Spleen (tissue), 11 donors: ENCODE data around the gene GRM8. TPM values are rescaled to one million over a fixed set of nuclear protein-coding genes. Genes with fewer than 3 reads are reported as not detected.

ENCODE experiments used
- DNase-seq: peaks from one replicate; pipeline ENCODE4 v3.0.0-alpha.2; 2020
- H3K27ac ChIP-seq, 8 donors: fragments of 200-600 bp; sonication (generic) in 7 of 8; 1 replicate in 4 of 8; 2 replicates in 4 of 8; pipeline versions ENCODE4 v1.5.0 to v1.8.0; 2016 to 2021; ENCODE audit warnings: inconsistent platforms in 4 of 8, mild to moderate bottlenecking in 4 of 8, moderate library complexity in 1 of 8
- H3K27me3 ChIP-seq, 7 donors: fragments of 200-600 bp; sonication (generic) in 6 of 7; replicated peaks in 1 of 7; 1 replicate in 4 of 7; 2 replicates in 3 of 7; pipeline versions ENCODE4 v1.5.0 to v1.8.0; 2016 to 2021; ENCODE audit warnings: inconsistent platforms in 3 of 7, mild to moderate bottlenecking in 1 of 7
- H3K36me3 ChIP-seq, 6 donors: fragments of 200-600 bp; sonication (generic) in 5 of 6; 1 replicate in 4 of 6; 2 replicates in 2 of 6; pipeline versions ENCODE4 v1.5.0 to v1.8.0; 2016 to 2021; ENCODE audit warnings: inconsistent platforms in 2 of 6
- H3K4me1 ChIP-seq, 6 donors: fragments of 200-600 bp; sonication (generic) in 5 of 6; 1 replicate in 3 of 6; 2 replicates in 3 of 6; pipeline versions ENCODE4 v1.5.0 to v1.8.0; 2016 to 2021; ENCODE audit warnings: inconsistent platforms in 3 of 6
- H3K4me3 ChIP-seq, 8 donors: fragments of 200-600 bp; sonication (generic) in 7 of 8; 1 replicate in 4 of 8; 2 replicates in 4 of 8; pipeline versions ENCODE4 v1.5.0 to v1.8.0; 2016 to 2021; ENCODE audit warnings: inconsistent platforms in 4 of 8, mild to moderate bottlenecking in 4 of 8, moderate library complexity in 2 of 8
- H3K9me3 ChIP-seq, 8 donors: fragments of 200-600 bp; sonication (generic) in 7 of 8; 1 replicate in 4 of 8; 2 replicates in 4 of 8; pipeline versions ENCODE4 v1.5.0 to v1.8.0; 2016 to 2021; ENCODE audit warnings: inconsistent platforms in 4 of 8
- CTCF ChIP-seq, 11 experiments: fragments of 200-600 bp in 7 of 11; fragments of 450-650 bp in 4 of 11; sonication (generic) in 4 of 11; IDR thresholded peaks in 8 of 11; conservative IDR thresholded peaks in 3 of 11; 1 replicate in 7 of 11; 2 replicates in 4 of 11; pipeline versions ENCODE4 v1.4.0 to v1.8.0; 2016 to 2021; ENCODE audit warnings: antibody characterized with exemption in 11 of 11, inconsistent platforms in 4 of 11, mild to moderate bottlenecking in 1 of 11
- POLR2A ChIP-seq, 3 donors: fragments of 450-650 bp; IDR thresholded peaks; one replicate each; pipeline ENCODE4 v1.5.1; 2017; ENCODE audit warnings: antibody characterized with exemption in 3 of 3, mild to moderate bottlenecking in 1 of 3
- POLR2AphosphoS5 ChIP-seq, 3 donors: sonication (generic); formaldehyde crosslinking; IDR thresholded peaks; one replicate each; pipeline ENCODE4 v1.5.1; 2017; ENCODE audit warnings: antibody characterized with exemption in 3 of 3
- WGBS, 5 donors: extraction: QIAGEN DNeasy Blood & Tissue Kit in 3 of 5; methylation state at CpG; one replicate each; pipeline versions ENCODE4 v1.1.5 to v1.1.7; 2013 to 2018; 5-methylcytosine and 5-hydroxymethylcytosine counted together
- intact Hi-C: fragments of 100-400 bp; cut with DNase I; formaldehyde crosslinking; loops from one replicate; pipeline ENCODE4 v1.15.0; 2023; ENCODE audit warnings: low total_unique reads
- polyA plus RNA-seq, 3 donors: library from polyadenylated mRNA; stranded (reverse); fragments of 200-250 nt; gene quantifications; one replicate each; pipeline ENCODE4 v1.2.1, GENCODE V29; 2013
- total RNA-seq, 7 donors: library from RNA; depleted of rRNA in 3 of 7; stranded (reverse); fragments of >200 nt in 3 of 7; fragmentation: NEBNext Ultra II Directional in 4 of 7; extraction: Animal tissue kit (Norgen Biotek cat#: 25700) in 4 of 7; gene quantifications; one replicate each; pipeline versions ENCODE4 v1.1.0 to v1.2.1, GENCODE V29; 2016 to 2021
- donor health status: healthy with polysubstance abuse.
- donor health status: DM: no; HTN: no; CAD: no; lungs with moderate emphysema.
- donor health status: DM: no; HTN: no; CAD: no.
- donor health status: Bipolar disorder and iron deficiency.
- donor health status: healthy.
- donor health status: DM: no; HTN: no; CAD: no.
- donor health status: DM: yes; HTN: yes; CAD: no.

GRM8 gene
- total and polyA plus RNA-seq, 10 donors, result 0.30 to 0.60 TPM; not detected in 8

GRCh38 chr7:126760914-126761577, 491.7 kb downstream of the GRM8 start:
- no peaks in the 10 kb centered on the region for H3K27me3 ChIP-seq
- H3K36me3 ChIP-seq, result no peaks in the 10 kb centered on the region
- no peaks in the 10 kb centered on the region for H3K4me1 ChIP-seq
- no peak overlapping the region for H3K4me3 ChIP-seq
- DNase-seq, result no peak
- intact Hi-C loops, result no loop called here
- TF ChIP-seq CTCF (IDR thresholded peaks at IDR 0.05 in 8 of 11, conservative IDR thresholded peaks at IDR 0.05 in 3 of 11), result no peak
- TF ChIP-seq POLR2A (IDR thresholded peaks at IDR 0.05), result no peak
- no peak for TF ChIP-seq POLR2AphosphoS5 (IDR thresholded peaks at IDR 0.05)
- WGBS, 5 donors, result 78 to 83% (median 82%) methylated on average over 13 of the region's 13 CpGs
- no peaks in the 10 kb centered on the region for H3K9me3 ChIP-seq
- no peak overlapping the region for H3K27ac ChIP-seq

- no peaks in the 10 kb centered on the region for H3K27me3 ChIP-seq
- no peaks in the 10 kb centered on the region for H3K36me3 ChIP-seq
- no peaks in the 10 kb centered on the region for H3K4me1 ChIP-seq
- WGBS, 5 donors, result 70 to 78% (median 75%) methylated on average over 3 of the region's 3 CpGs
- no peak for DNase-seq
- H3K27ac ChIP-seq, result no peak overlapping the region
- no peak overlapping the region for H3K4me3 ChIP-seq
- TF ChIP-seq POLR2AphosphoS5 (IDR thresholded peaks at IDR 0.05) (no peak), POLR2A (IDR thresholded peaks at IDR 0.05) (no peak), CTCF (IDR thresholded peaks at IDR 0.05 in 8 of 11, conservative IDR thresholded peaks at IDR 0.05 in 3 of 11) (no peak)
- intact Hi-C loops, result no loop called here
- no peaks in the 10 kb centered on the region for H3K9me3 ChIP-seq
Measured at GRCh38 chr7:126755381-126755780, 497.4 kb downstream of the GRM8 start.

GRCh38 chr7:126750207-126750911, 502.4 kb downstream of the GRM8 start:
- intact Hi-C loops, result no loop called here
- no peaks in the 10 kb centered on the region for H3K9me3 ChIP-seq
- no peaks in the 10 kb centered on the region for H3K4me1 ChIP-seq
- no peaks in the 10 kb centered on the region for H3K27me3 ChIP-seq
- DNase-seq, result no peak
- no peak overlapping the region for H3K4me3 ChIP-seq
- no peaks in the 10 kb centered on the region for H3K36me3 ChIP-seq
- no peak overlapping the region for H3K27ac ChIP-seq
- whole genome bisulfite sequencing, 5 donors, result 77 to 85% (median 79%) methylated on average over 4 of the region's 4 CpGs
- TF ChIP-seq CTCF (IDR thresholded peaks at IDR 0.05 in 8 of 11, conservative IDR thresholded peaks at IDR 0.05 in 3 of 11), result no peak
- TF ChIP-seq POLR2AphosphoS5 (IDR thresholded peaks at IDR 0.05), result no peak
- no peak for TF ChIP-seq POLR2A (IDR thresholded peaks at IDR 0.05)

GRCh38 chr7:126728967-126729366, 523.8 kb downstream of the GRM8 start:
- H3K4me3 ChIP-seq, result no peak overlapping the region
- no peaks in the 10 kb centered on the region for H3K4me1 ChIP-seq
- intact Hi-C loops, result no loop called here
- no peak overlapping the region for H3K27ac ChIP-seq
- no peaks in the 10 kb centered on the region for H3K36me3 ChIP-seq
- DNase-seq, result no peak
- TF ChIP-seq POLR2AphosphoS5 (IDR thresholded peaks at IDR 0.05), result no peak
- TF ChIP-seq POLR2A (IDR thresholded peaks at IDR 0.05), result no peak
- no peak for TF ChIP-seq CTCF (IDR thresholded peaks at IDR 0.05 in 8 of 11, conservative IDR thresholded peaks at IDR 0.05 in 3 of 11)
- WGBS, 5 donors, result 56 to 69% (median 59%) methylated on average over 2 of the region's 2 CpGs
- no peaks in the 10 kb centered on the region for H3K27me3 ChIP-seq
- H3K9me3 ChIP-seq, result no peaks in the 10 kb centered on the region
